H1 (cell line): Measurements from ENCODE around the gene ABCC10. TPM values are rescaled to one million over a fixed set of nuclear protein-coding genes. Genes with fewer than 3 reads are reported as not detected.
A peak's percentile ranks its signal among the peaks of the same experiment; 100 is the strongest.

Experiments
- CTCF ChIA-PET: fragments of 300-600 bp; sonication (Branson Sonifier 250); formaldehyde crosslinking; loops from one replicate; lab custom pipeline; 2021; ENCODE audit not compliant: partially characterized antibody; lab: Charles Lee
- POLR2A ChIA-PET: fragments of 300-600 bp; sonication (Branson Sonifier 250); formaldehyde crosslinking; loops from one replicate; lab custom pipeline; 2021; ENCODE audit warnings: inconsistent platforms; ENCODE audit not compliant: partially characterized antibody; lab: Charles Lee
- DNase-seq, 2 experiments: peaks; one replicate each; pipeline versions ENCODE4 v3.0.0 to v3.0.0-alpha.2; 2010 to 2022; ENCODE audit warnings: low spot score in 2 of 2, low read depth in 1 of 2, mixed read lengths in 1 of 2
- FAIRE-seq: peaks from 2 replicates; lab custom pipeline; 2011; peaks lifted over from hg19 to GRCh38; lab: Jason Lieb, UNC
- H2AFZ ChIP-seq: 2 replicates; pipeline ENCODE4 v1.8.1; 2012; ENCODE audit warnings: low read length, inconsistent platforms
- H2AK5ac ChIP-seq: 2 replicates; pipeline ENCODE4 v1.6.1; 2013; ENCODE audit warnings: low read depth, low read length
- H2BK120ac ChIP-seq: replicated peaks from 2 replicates; pipeline ENCODE3; 2013; ENCODE audit warnings: low read depth, low read length, inconsistent platforms
- H2BK12ac ChIP-seq: 2 replicates; pipeline ENCODE4 v1.6.1; 2013; ENCODE audit warnings: low read depth, low read length
- H2BK15ac ChIP-seq: 2 replicates; pipeline ENCODE4 v1.6.1; 2013; ENCODE audit warnings: low read length
- H2BK20ac ChIP-seq: 2 replicates; pipeline ENCODE4 v1.6.1; 2013; ENCODE audit warnings: low read length
- H2BK5ac ChIP-seq: 2 replicates; pipeline ENCODE4 v1.6.1; 2013; ENCODE audit warnings: low read depth, low read length
- H3K14ac ChIP-seq: 2 replicates; pipeline ENCODE4 v1.6.1; 2013; ENCODE audit warnings: inconsistent platforms; ENCODE audit not compliant: insufficient read length
- H3K18ac ChIP-seq: 2 replicates; pipeline ENCODE4 v1.6.1; 2013; ENCODE audit warnings: low read length; ENCODE audit errors: extremely low read depth
- H3K23ac ChIP-seq: 2 replicates; pipeline ENCODE4 v1.6.1; 2013; ENCODE audit warnings: inconsistent platforms; ENCODE audit not compliant: insufficient read length
- H3K23me2 ChIP-seq: 2 replicates; pipeline ENCODE4 v1.6.1; 2013; ENCODE audit warnings: low read depth, low read length
- H3K27ac ChIP-seq: 2 replicates; pipeline ENCODE4 v1.6.1; 2011; ENCODE audit warnings: low read depth, low read length, inconsistent platforms
- H3K27me3 ChIP-seq, 4 experiments: replicated peaks in 1 of 4; 1 replicate in 1 of 4; 2 replicates in 3 of 4; pipeline versions ENCODE4 v1.6.1 to v1.8.1; 2011 to 2013; ENCODE audit warnings: low read length in 3 of 4, mild to moderate bottlenecking in 3 of 4, inconsistent platforms in 2 of 4, mixed read lengths in 2 of 4, moderate library complexity in 1 of 4; ENCODE audit not compliant: control insufficient read depth in 3 of 4, insufficient read depth in 3 of 4; ENCODE audit errors: extremely low read depth in 1 of 4
- H3K36me3 ChIP-seq, 4 experiments: 2 replicates each; pipeline versions ENCODE4 v1.6.1 to v1.8.1; 2011 to 2013; ENCODE audit warnings: mild to moderate bottlenecking in 4 of 4, low read length in 3 of 4, moderate library complexity in 2 of 4, control low read depth in 1 of 4, inconsistent platforms in 1 of 4; ENCODE audit not compliant: insufficient read depth in 4 of 4, control insufficient read depth in 2 of 4
- H3K4ac ChIP-seq: replicated peaks from 2 replicates; pipeline ENCODE3; 2013; ENCODE audit warnings: low read length, low read depth, mixed read lengths, inconsistent platforms; ENCODE audit not compliant: insufficient read length
- H3K4me1 ChIP-seq, 4 experiments: replicated peaks in 1 of 4; 1 replicate in 1 of 4; 2 replicates in 3 of 4; pipeline versions ENCODE4 v1.6.1 to v1.8.1; 2011 to 2013; ENCODE audit warnings: low read length in 3 of 4, inconsistent platforms in 2 of 4, mixed read lengths in 1 of 4; ENCODE audit not compliant: insufficient read depth in 4 of 4, control insufficient read depth in 3 of 4
- H3K4me2 ChIP-seq, 2 experiments: 2 replicates each; pipeline versions ENCODE4 v1.6.1 to v1.8.1; 2011 to 2013; ENCODE audit warnings: low read depth in 2 of 2, low read length in 2 of 2, control low read depth in 1 of 2, inconsistent platforms in 1 of 2, mild to moderate bottlenecking in 1 of 2; ENCODE audit not compliant: insufficient read depth in 1 of 2
- H3K4me3 ChIP-seq, 4 experiments: fragments of 200-600, 300-600 bp in 1 of 4; sonication (generic), shearing (Covaris generic), sonication (Bioruptor Twin) in 1 of 4; 2 replicates each; pipeline versions ENCODE4 v1.5.1 to v1.8.1; 2011 to 2016; ENCODE audit warnings: low read length in 4 of 4, low read depth in 3 of 4, control low read depth in 2 of 4, inconsistent platforms in 2 of 4, mild to moderate bottlenecking in 2 of 4, mixed read lengths in 1 of 4, moderate library complexity in 1 of 4; ENCODE audit not compliant: insufficient read depth in 2 of 4; ENCODE audit errors: extremely low read depth in 1 of 4
- H3K56ac ChIP-seq: replicated peaks from 2 replicates; pipeline ENCODE3; 2013; ENCODE audit warnings: low read depth, mild to moderate bottlenecking, mixed read lengths, low read length, inconsistent platforms; ENCODE audit not compliant: insufficient read length
- H3K79me1 ChIP-seq: 2 replicates; pipeline ENCODE4 v1.6.1; 2013; ENCODE audit warnings: low read depth, low read length, control low read depth
- H3K79me2 ChIP-seq, 2 experiments: 2 replicates each; pipeline versions ENCODE4 v1.6.1 to v1.8.1; 2012 to 2013; ENCODE audit warnings: low read length in 2 of 2, mild to moderate bottlenecking in 2 of 2, inconsistent platforms in 1 of 2; ENCODE audit not compliant: insufficient read depth in 2 of 2, control insufficient read depth in 1 of 2
- H3K9ac ChIP-seq, 4 experiments: replicated peaks in 1 of 4; 1 replicate in 1 of 4; 2 replicates in 3 of 4; pipeline versions ENCODE4 v1.6.1 to v1.8.1; 2011 to 2013; ENCODE audit warnings: low read depth in 3 of 4, low read length in 3 of 4, control low read depth in 2 of 4, mild to moderate bottlenecking in 2 of 4, moderate library complexity in 2 of 4, inconsistent platforms in 1 of 4; ENCODE audit errors: extremely low read depth in 1 of 4
- H3K9me3 ChIP-seq, 2 experiments: 2 replicates each; pipeline versions ENCODE4 v1.6.1 to v1.8.1; 2012 to 2013; ENCODE audit warnings: mild to moderate bottlenecking in 2 of 2, moderate library complexity in 2 of 2, control low read depth in 1 of 2, inconsistent platforms in 1 of 2, low read depth in 1 of 2, low read length in 1 of 2, mixed read lengths in 1 of 2; ENCODE audit not compliant: insufficient read depth in 2 of 2
- H4K20me1 ChIP-seq, 2 experiments: replicated peaks in 1 of 2; 2 replicates each; pipeline versions ENCODE3 to v1.8.1; 2011 to 2013; ENCODE audit warnings: inconsistent platforms in 2 of 2, low read length in 2 of 2, mild to moderate bottlenecking in 1 of 2; ENCODE audit not compliant: insufficient read depth in 2 of 2, control insufficient read depth in 1 of 2
- H4K5ac ChIP-seq: 2 replicates; pipeline ENCODE4 v1.6.1; 2013; ENCODE audit warnings: low read length, low read depth, mixed read lengths, inconsistent platforms; ENCODE audit not compliant: insufficient read length
- H4K8ac ChIP-seq: 2 replicates; pipeline ENCODE4 v1.8.0; 2013; ENCODE audit warnings: mild to moderate bottlenecking, moderate library complexity, low read length, inconsistent platforms; ENCODE audit not compliant: insufficient read depth; ENCODE audit errors: extremely low read depth
- H4K91ac ChIP-seq: replicated peaks from 2 replicates; pipeline ENCODE3; 2013; ENCODE audit warnings: low read length, mixed read lengths, inconsistent platforms; ENCODE audit not compliant: insufficient read length
- CREB1 ChIP-seq: IDR thresholded peaks from 2 replicates; pipeline ENCODE4 v1.6.1; 2012; ENCODE audit warnings: inconsistent platforms
- KDM5A ChIP-seq: fragments of 200-600 bp; IDR thresholded peaks from 2 replicates; pipeline ENCODE4 v1.7.1; 2012; ENCODE audit warnings: mild to moderate bottlenecking, low read length, inconsistent platforms, mixed read lengths
- NANOG ChIP-seq: IDR thresholded peaks from 2 replicates; pipeline ENCODE4 v1.6.1; 2011; ENCODE audit warnings: low read length, low read depth, mild to moderate bottlenecking, inconsistent platforms; ENCODE audit not compliant: insufficient read depth, poor library complexity, severe bottlenecking
- NRF1 ChIP-seq: IDR thresholded peaks from 2 replicates; pipeline ENCODE4 v1.6.1; 2011; ENCODE audit warnings: mild to moderate bottlenecking, low read depth, low read length, improper control_type of control experiment
- PHF8 ChIP-seq: fragments of 200-600 bp; sonication (generic); conservative IDR thresholded peaks from 2 replicates; pipeline ENCODE4 v1.7.1; 2012; ENCODE audit warnings: low read depth, mild to moderate bottlenecking, inconsistent platforms, low read length, moderate library complexity
- POU5F1 ChIP-seq: IDR thresholded peaks from 2 replicates; pipeline ENCODE4 v1.6.1; 2011; ENCODE audit warnings: low read depth, mild to moderate bottlenecking, low read length, moderate library complexity
- RFX5 ChIP-seq: IDR thresholded peaks from 2 replicates; pipeline ENCODE4 v1.6.1; 2011; ENCODE audit warnings: low read depth, low read length, improper control_type of control experiment, borderline replicate concordance
- SIRT6 ChIP-seq: IDR thresholded peaks from one replicate; pipeline ENCODE4 v1.7.1; 2012; ENCODE audit warnings: low read length, inconsistent platforms
- SIX5 ChIP-seq: IDR thresholded peaks from 2 replicates; pipeline ENCODE4 v1.6.1; 2011; ENCODE audit warnings: mild to moderate bottlenecking, low read depth, low read length
- SP2 ChIP-seq: IDR thresholded peaks from 2 replicates; pipeline ENCODE4 v1.6.1; 2012; ENCODE audit warnings: mild to moderate bottlenecking, low read length, inconsistent platforms
- SP4 ChIP-seq: IDR thresholded peaks from 2 replicates; pipeline ENCODE4 v1.6.1; 2012; ENCODE audit warnings: low read length, inconsistent platforms
- SRF ChIP-seq: IDR thresholded peaks from 2 replicates; pipeline ENCODE4 v1.6.1; 2011; ENCODE audit warnings: mild to moderate bottlenecking, low read depth, low read length, moderate library complexity
- TEAD4 ChIP-seq: IDR thresholded peaks from 2 replicates; pipeline ENCODE4 v1.6.1; 2012; ENCODE audit warnings: low read depth, low read length, inconsistent platforms, mixed read lengths
- WGBS, 2 experiments: shearing (Covaris generic) in 1 of 2; methylation state at CpG; one replicate each; pipeline versions ENCODE4 v1.1.6 to v1.1.7; 2013 to 2015; ENCODE audit warnings: low lambda C conversion rate in 2 of 2, mixed read lengths in 2 of 2, inconsistent platforms in 1 of 2, low coverage in 1 of 2, missing lambda C conversion rate in 1 of 2; ENCODE audit not compliant: insufficient replicate concordance in 2 of 2, insufficient coverage in 1 of 2, insufficient read length in 1 of 2; ENCODE audit errors: extremely low coverage in 1 of 2, missing lambda C conversion rate in 1 of 2; 5-methylcytosine and 5-hydroxymethylcytosine counted together
- polyA plus RNA-seq, 7 experiments: library from polyadenylated mRNA; depleted of rRNA in 3 of 7; stranded (reverse) in 5 of 7; unstranded in 2 of 7; fragments of >200 nt in 5 of 7; fragments of 200-250 nt in 2 of 7; gene quantifications; 1 replicate in 5 of 7; 2 replicates in 1 of 7; 4 replicates in 1 of 7; pipeline versions ENCODE4 v1.2.1 to v1.2.3, GENCODE V29; 2011 to 2013; ENCODE audit warnings: missing spikeins in 2 of 7, mixed read lengths in 2 of 7
- total RNA-seq: library from RNA; stranded (reverse); fragmentation: NEBNext Ultra II Directional; extraction: Animal tissue kit (Norgen Biotek cat#: 25700); gene quantifications from 2 replicates; pipeline ENCODE4 v1.2.1, GENCODE V29; 2021

The ABCC10 gene
- total and polyA plus RNA-seq, 2 of the 8 experiments (the other 6 are each of a cell fraction or from before 2014, with no cell fraction given), result 15.5 to 24.6 TPM

DNA sequence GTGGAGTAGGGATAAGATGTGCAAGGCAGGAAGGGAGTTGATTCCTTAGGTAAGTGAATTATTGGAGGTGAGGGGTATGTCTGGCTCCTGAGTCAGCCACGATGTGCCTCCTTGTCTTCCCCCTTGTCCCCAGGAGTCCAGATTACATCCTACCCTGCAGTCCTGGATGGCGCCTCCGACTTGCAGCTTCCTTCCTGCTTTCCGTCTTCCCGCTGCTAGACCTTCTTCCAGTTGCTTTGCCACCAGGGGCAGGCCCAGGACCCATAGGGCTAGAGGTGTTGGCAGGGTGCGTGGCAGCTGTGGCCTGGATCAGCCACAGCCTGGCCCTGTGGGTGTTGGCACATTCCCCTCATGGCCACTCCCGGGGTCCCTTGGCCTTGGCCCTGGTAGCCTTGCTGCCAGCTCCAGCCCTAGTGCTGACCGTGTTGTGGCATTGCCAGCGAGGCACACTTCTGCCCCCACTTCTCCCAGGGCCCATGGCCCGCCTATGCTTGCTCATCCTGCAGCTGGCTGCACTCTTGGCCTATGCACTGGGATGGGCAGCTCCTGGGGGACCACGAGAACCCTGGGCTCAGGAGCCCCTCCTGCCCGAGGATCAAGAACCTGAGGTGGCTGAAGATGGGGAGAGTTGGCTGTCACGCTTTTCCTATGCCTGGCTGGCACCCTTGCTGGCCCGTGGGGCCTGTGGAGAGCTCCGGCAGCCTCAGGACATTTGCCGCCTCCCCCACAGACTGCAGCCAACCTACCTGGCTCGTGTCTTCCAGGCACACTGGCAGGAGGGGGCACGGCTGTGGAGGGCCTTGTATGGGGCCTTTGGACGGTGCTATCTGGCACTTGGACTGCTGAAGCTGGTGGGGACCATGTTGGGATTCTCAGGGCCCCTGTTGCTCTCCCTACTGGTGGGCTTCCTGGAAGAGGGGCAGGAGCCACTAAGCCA lies 4.9 kb downstream of the ABCC10 start:
- H3K4me3 ChIP-seq, result no peak overlapping the region
- no peak overlapping the region for H3K23ac ChIP-seq
- H3K4ac ChIP-seq, result no peak overlapping the region
- peaks cover 0 to 9% of the 10 kb centered on the region in 2 experiments; a peak in 1 of 4 replicates for H3K79me2 ChIP-seq
- no peak overlapping the region for H2BK20ac ChIP-seq
- no peaks in the 10 kb centered on the region; the same call in 1 of the 2 replicates for H3K79me1 ChIP-seq
- H2BK12ac ChIP-seq, result no peak overlapping the region
- no peak overlapping the region for H3K27ac ChIP-seq
- ChIA-PET POLR2A (interaction anchor here (1.0 to 2.5 kb wide), 2 partner anchors 9 to 62 kb away, joined by 3 to 9 read pairs; partner anchors contain the start of gene ZNF318), CTCF (interaction anchor here (0.6 to 6.7 kb wide), 7 partner anchors 23 to 151 kb away, joined by 3 to 46 read pairs (median 4); partner anchors contain the start of gene DLK2)
- H4K20me1 ChIP-seq, result peaks cover 0 to 2% of the 10 kb centered on the region in 2 experiments
- FAIRE-seq (no peak), DNase-seq (no peak)
- H3K23me2 ChIP-seq, result peaks cover 7% of the 10 kb centered on the region
- H2AK5ac ChIP-seq, result no peak overlapping the region
- peak overlapping the region; percentile 24; the same call in 1 of the 2 replicates for H2BK5ac ChIP-seq
- WGBS, 2 experiments, result 90% methylated on average over 16 of the region's 19 CpGs; no CpG with 5 or more reads in 1 of the 2 experiments
- H3K56ac ChIP-seq, result no peak overlapping the region
- H3K36me3 ChIP-seq, result peaks cover 0 to 7% (median 0%) of the 10 kb centered on the region in 4 experiments; a peak in 3 of 8 replicates
- no peak overlapping the region for H4K8ac ChIP-seq
- no peak overlapping the region for H3K18ac ChIP-seq
- H4K91ac ChIP-seq, result no peak overlapping the region
- H3K4me1 ChIP-seq, result peaks cover 0 to 6% (median 2%) of the 10 kb centered on the region in 4 experiments; a peak in 3 of 7 replicates
- H3K9ac ChIP-seq, result no peak overlapping the region
- no peak overlapping the region for H4K5ac ChIP-seq
- H2BK120ac ChIP-seq, result no peak overlapping the region
- no peak overlapping the region for H2AFZ ChIP-seq
- H3K27me3 ChIP-seq, result no peaks in the 10 kb centered on the region
- no peak overlapping the region for H3K4me2 ChIP-seq
- H3K9me3 ChIP-seq, result no peaks in the 10 kb centered on the region
- H2BK15ac ChIP-seq, result no peak overlapping the region
- no peak overlapping the region for H3K14ac ChIP-seq
- TF ChIP-seq SP2 (no peak), TEAD4 (no peak), SIRT6 (no peak), SRF (no peak), SIX5 (no peak), PHF8 (no peak), CREB1 (no peak), NRF1 (no peak), NANOG (no peak), RFX5 (no peak), POU5F1 (no peak), KDM5A (no peak), SP4 (no peak)
